Measurements from ENCODE around the gene CLEC10A. TPM values are rescaled to one million over a fixed set of nuclear protein-coding genes. Genes with fewer than 3 reads are reported as not detected.
"Not testable (repeated sequence)": the region's sequence is repeated elsewhere in the genome, so short reads cannot be mapped to it uniquely, and the experiment has no call there.

The CLEC10A gene
- polyA plus RNA-seq, 1 donor (not counting 4 experiments of a cell fraction or from before 2014, with no cell fraction given), result not detected

- H3K9me1 ChIP-seq (ENCODE audit: control insufficient read depth, extremely low read depth, insufficient read depth, low read length), result no peaks in the 10 kb centered on the region
- H4K20me1 ChIP-seq (ENCODE audit: control insufficient read depth, extremely low read depth, insufficient read depth, low read length), result peaks cover 2% of the 10 kb centered on the region
- no peaks in the 10 kb centered on the region for H3K4me1 ChIP-seq (ENCODE audit: control insufficient read depth, extremely low read depth, insufficient read depth, low read length)
- H2AFZ ChIP-seq (ENCODE audit: control insufficient read depth, low read length), result no peak overlapping the region
- no peaks in the 10 kb centered on the region for H3K9me3 ChIP-seq (ENCODE audit: control insufficient read depth, low read depth, low read length)
- no peak overlapping the region for H3K9ac ChIP-seq (ENCODE audit: control insufficient read depth, extremely low read depth, insufficient read depth, low read length)
- dilution Hi-C loops (cut with MboI; ENCODE audit: extremely low pct_ligation_motif_present, low sequenced_read_pairs), result no loop called here
- no peak for TF ChIP-seq CTCF (optimal IDR thresholded peaks at IDR 0.05 in 1 of 3, IDR thresholded peaks at IDR 0.05 in 1 of 3, conservative IDR thresholded peaks at IDR 0.05 in 1 of 3; ENCODE audit: extremely low read depth in 1 of 3, insufficient read depth in 2 of 3, low read length in 3 of 3)
- no peak for TF ChIP-seq EZH2 (IDR thresholded peaks at IDR 0.05; ENCODE audit: low read length)
- no peak overlapping the region for H3K27ac ChIP-seq (ENCODE audit: control insufficient read depth, insufficient read depth, low read length)
- no peak overlapping the region for H3K4me3 ChIP-seq (ENCODE audit: control insufficient read depth in 2 of 3, extremely low read depth in 1 of 3, insufficient read depth in 2 of 3, low read depth in 1 of 3, low read length in 3 of 3)
- no peaks in the 10 kb centered on the region for H3K27me3 ChIP-seq (ENCODE audit: control insufficient read depth, extremely low read depth, insufficient read depth, low read length)
- no peaks in the 10 kb centered on the region for H3K36me3 ChIP-seq (ENCODE audit: control insufficient read depth in 2 of 2, extremely low read depth in 1 of 2, insufficient read depth in 2 of 2, low read length in 2 of 2)
- DNase-seq (ENCODE audit: low read depth, low spot score), result no peak
- no peaks in the 10 kb centered on the region for H3K79me2 ChIP-seq (ENCODE audit: control insufficient read depth, insufficient read depth, low read length)
- no peak overlapping the region for H3K4me2 ChIP-seq (ENCODE audit: control insufficient read depth, extremely low read depth, insufficient read depth, low read depth, low read length)
- no peak for FAIRE-seq
Observed at GRCh38 chr17:7122381-7122780, 42.3 kb upstream of the CLEC10A start.

GRCh38 chr17:7120635-7121034 is 40.6 kb upstream of the CLEC10A start:
- H4K20me1 ChIP-seq (ENCODE audit: control insufficient read depth, extremely low read depth, insufficient read depth, low read length); H3K36me3 ChIP-seq (ENCODE audit: control insufficient read depth in 2 of 2, extremely low read depth in 1 of 2, insufficient read depth in 2 of 2, low read length in 2 of 2); H3K4me2 ChIP-seq (ENCODE audit: control insufficient read depth, extremely low read depth, insufficient read depth, low read depth, low read length); H3K4me1 ChIP-seq (ENCODE audit: control insufficient read depth, extremely low read depth, insufficient read depth, low read length); H2AFZ ChIP-seq (ENCODE audit: control insufficient read depth, low read length); H3K4me3 ChIP-seq (ENCODE audit: control insufficient read depth in 2 of 3, extremely low read depth in 1 of 3, insufficient read depth in 2 of 3, low read depth in 1 of 3, low read length in 3 of 3); FAIRE-seq; H3K9ac ChIP-seq (ENCODE audit: control insufficient read depth, extremely low read depth, insufficient read depth, low read length); dilution Hi-C loops (cut with MboI; ENCODE audit: extremely low pct_ligation_motif_present, low sequenced_read_pairs); H3K9me3 ChIP-seq (ENCODE audit: control insufficient read depth, low read depth, low read length); H3K79me2 ChIP-seq (ENCODE audit: control insufficient read depth, insufficient read depth, low read length); DNase-seq (ENCODE audit: low read depth, low spot score); H3K9me1 ChIP-seq (ENCODE audit: control insufficient read depth, extremely low read depth, insufficient read depth, low read length); H3K27me3 ChIP-seq (ENCODE audit: control insufficient read depth, extremely low read depth, insufficient read depth, low read length); H3K27ac ChIP-seq (ENCODE audit: control insufficient read depth, insufficient read depth, low read length): not testable (repeated sequence)

GRCh38 chr17:7120123-7120522 is 40.1 kb upstream of the CLEC10A start:
- TF ChIP-seq EZH2 (IDR thresholded peaks at IDR 0.05; ENCODE audit: low read length) (no peak), CTCF (optimal IDR thresholded peaks at IDR 0.05 in 1 of 3, IDR thresholded peaks at IDR 0.05 in 1 of 3, conservative IDR thresholded peaks at IDR 0.05 in 1 of 3; ENCODE audit: extremely low read depth in 1 of 3, insufficient read depth in 2 of 3, low read length in 3 of 3) (no peak)
- Histone ChIP-seq H3K4me3 (ENCODE audit: control insufficient read depth in 2 of 3, extremely low read depth in 1 of 3, insufficient read depth in 2 of 3, low read depth in 1 of 3, low read length in 3 of 3) (no peak overlapping the region), H2AFZ (ENCODE audit: control insufficient read depth, low read length) (no peak overlapping the region), H3K9me3 (ENCODE audit: control insufficient read depth, low read depth, low read length) (no peaks in the 10 kb centered on the region), H3K36me3 (ENCODE audit: control insufficient read depth in 2 of 2, extremely low read depth in 1 of 2, insufficient read depth in 2 of 2, low read length in 2 of 2) (no peaks in the 10 kb centered on the region), H4K20me1 (ENCODE audit: control insufficient read depth, extremely low read depth, insufficient read depth, low read length) (peaks cover 2% of the 10 kb centered on the region), H3K9ac (ENCODE audit: control insufficient read depth, extremely low read depth, insufficient read depth, low read length) (no peak overlapping the region), H3K4me1 (ENCODE audit: control insufficient read depth, extremely low read depth, insufficient read depth, low read length) (no peaks in the 10 kb centered on the region), H3K27ac (ENCODE audit: control insufficient read depth, insufficient read depth, low read length) (no peak overlapping the region), H3K4me2 (ENCODE audit: control insufficient read depth, extremely low read depth, insufficient read depth, low read depth, low read length) (no peak overlapping the region), H3K9me1 (ENCODE audit: control insufficient read depth, extremely low read depth, insufficient read depth, low read length) (no peaks in the 10 kb centered on the region), H3K27me3 (ENCODE audit: control insufficient read depth, extremely low read depth, insufficient read depth, low read length) (no peaks in the 10 kb centered on the region), H3K79me2 (ENCODE audit: control insufficient read depth, insufficient read depth, low read length) (no peaks in the 10 kb centered on the region)
- no peak for FAIRE-seq
- dilution Hi-C loops (cut with MboI; ENCODE audit: extremely low pct_ligation_motif_present, low sequenced_read_pairs), result no loop called here
- no peak for DNase-seq (ENCODE audit: low read depth, low spot score)
